GM21723 (cell line): ENCODE results near the gene GOLGA8S.
"Not testable (repeated sequence)": the region's sequence is repeated elsewhere in the genome, so short reads cannot be mapped to it uniquely, and the experiment has no call there.

Experiments
- ATAC-seq: cut with Tn5 transposase; IDR thresholded peaks from one replicate; pipeline ENCODE4 v1.9.1; 2021; ENCODE audit warnings: mild to moderate bottlenecking, moderate library complexity; ENCODE audit not compliant: unreplicated experiment

The GOLGA8S gene

GRCh38 chr15:23354448-23354847, at the start of gene GOLGA8S:
TSS of gene GOLGA8S (plus strand) at chr15:23354748. CDS start at chr15:23354810, 62 bp downstream.
- ATAC-seq, result not testable (repeated sequence)

GRCh38 chr15:23304805-23305204, 49.7 kb upstream of the GOLGA8S start:
- ATAC-seq, result not testable (repeated sequence)

GRCh38 chr15:23305921-23306320, 48.6 kb upstream of the GOLGA8S start:
- not testable (repeated sequence) for ATAC-seq

- ATAC-seq, result not testable (repeated sequence)
Measured at GRCh38 chr15:23311233-23311632, 43.3 kb upstream of the GOLGA8S start.

GRCh38 chr15:23334096-23334495, 20.5 kb upstream of the GOLGA8S start, which contains the start of gene GOLGA6L26:
TSS of gene GOLGA6L26 (minus strand) at chr15:23334196. CDS start at chr15:23334135, 61 bp downstream.
- ATAC-seq, result not testable (repeated sequence)

DNA sequence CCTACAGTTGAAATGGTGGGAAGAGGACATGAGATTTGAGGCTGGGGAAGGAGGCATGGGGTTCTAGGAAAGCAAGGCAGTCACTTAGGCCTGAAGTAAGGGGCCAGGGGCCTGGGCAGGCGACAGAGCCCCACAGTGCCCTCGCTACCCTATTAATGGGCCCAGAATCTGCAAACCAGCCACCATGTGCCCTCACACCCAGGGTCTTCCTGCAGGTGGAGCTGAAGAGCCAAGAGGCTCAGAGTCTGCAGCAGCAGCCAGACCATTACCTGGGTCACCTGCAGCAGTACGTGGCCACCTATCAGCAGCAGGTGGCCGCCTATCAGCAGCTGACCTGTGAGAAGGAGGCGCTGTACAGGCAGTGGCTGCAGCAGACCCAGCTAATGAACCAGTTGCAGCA, 8.1 kb downstream of the GOLGA8S start:
- not testable (repeated sequence) for ATAC-seq

GRCh38 chr15:23364261-23364660, 9.7 kb downstream of the GOLGA8S start:
- ATAC-seq, result not testable (repeated sequence)

GRCh38 chr15:23370578-23370977, 16.0 kb downstream of the GOLGA8S start:
- ATAC-seq, result no peak

DNA sequence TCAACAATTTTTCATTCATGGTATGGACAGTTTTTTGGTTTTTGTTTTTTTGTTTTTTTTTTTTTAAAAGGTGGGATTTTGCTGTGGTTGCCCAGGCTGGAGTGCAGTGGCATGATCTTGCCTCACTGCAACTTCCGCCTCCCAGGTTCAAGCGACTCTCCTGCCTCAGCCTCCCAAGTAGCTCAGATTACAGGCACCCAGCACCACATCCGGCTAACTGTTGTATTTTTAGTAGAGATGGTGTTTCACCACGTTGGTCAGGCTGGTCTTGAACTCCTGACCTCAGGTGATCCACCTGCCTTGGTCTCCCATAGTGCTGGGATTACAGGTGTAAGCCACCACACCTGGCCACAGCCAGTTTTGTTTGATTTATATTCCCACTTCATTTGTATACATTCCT, 16.6 kb downstream of the GOLGA8S start:
- ATAC-seq, result not testable (repeated sequence)

- not testable (repeated sequence) for ATAC-seq
Measured at GRCh38 chr15:23371868-23372267, 17.3 kb downstream of the GOLGA8S start.

GRCh38 chr15:23372284-23372683, 17.7 kb downstream of the GOLGA8S start:
- no peak for ATAC-seq

- ATAC-seq, result not testable (repeated sequence)
Measured at GRCh38 chr15:23372891-23373600, 18.5 kb downstream of the GOLGA8S start.

GRCh38 chr15:23374226-23374625, 19.7 kb downstream of the GOLGA8S start:
- not testable (repeated sequence) for ATAC-seq

GRCh38 chr15:23378946-23379345, 24.4 kb downstream of the GOLGA8S start:
- ATAC-seq, result not testable (repeated sequence)

- ATAC-seq, result not testable (repeated sequence)
Measured at GRCh38 chr15:23380700-23381099, 26.2 kb downstream of the GOLGA8S start.

DNA sequence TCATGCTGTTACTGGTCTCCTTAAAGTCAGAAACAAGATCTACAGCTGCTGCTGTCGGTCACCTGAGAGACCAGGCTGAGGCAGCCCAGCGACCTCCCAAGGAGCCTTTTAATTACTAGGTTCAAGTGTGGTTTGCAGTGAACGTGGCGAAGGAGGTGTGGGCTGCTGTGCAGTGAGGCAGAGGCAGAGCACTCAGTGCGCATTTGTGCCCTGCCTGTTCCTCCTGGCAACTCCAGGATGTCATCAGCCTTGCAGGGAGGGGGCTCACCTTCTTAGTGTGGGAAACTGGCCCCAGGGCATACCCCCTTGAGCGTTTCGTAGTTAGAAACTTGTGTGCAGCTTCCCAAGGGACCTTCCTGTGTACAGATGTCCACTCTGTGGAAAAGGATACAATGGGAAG, 26.6 kb downstream of the GOLGA8S start:
- ATAC-seq, result not testable (repeated sequence)

DNA sequence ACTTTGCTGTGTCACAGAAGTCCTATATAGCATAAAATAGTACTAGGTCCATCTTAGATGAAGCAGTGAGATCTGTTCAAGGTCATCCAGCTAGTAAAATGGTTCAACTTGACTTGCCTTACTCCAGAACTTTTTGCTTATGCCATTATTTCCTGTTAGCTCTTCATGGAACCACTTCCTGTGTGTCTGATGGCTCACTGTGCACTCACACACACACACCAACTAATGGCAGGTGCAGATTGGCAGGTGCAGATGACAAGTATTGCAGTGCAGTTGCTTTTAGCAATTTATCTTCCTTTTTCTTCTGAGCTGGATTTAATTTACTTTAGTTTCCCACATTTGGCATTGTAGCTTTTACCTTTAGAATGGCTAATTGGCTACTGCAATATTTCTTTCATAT, 29.8 kb downstream of the GOLGA8S start:
- no peak for ATAC-seq

DNA sequence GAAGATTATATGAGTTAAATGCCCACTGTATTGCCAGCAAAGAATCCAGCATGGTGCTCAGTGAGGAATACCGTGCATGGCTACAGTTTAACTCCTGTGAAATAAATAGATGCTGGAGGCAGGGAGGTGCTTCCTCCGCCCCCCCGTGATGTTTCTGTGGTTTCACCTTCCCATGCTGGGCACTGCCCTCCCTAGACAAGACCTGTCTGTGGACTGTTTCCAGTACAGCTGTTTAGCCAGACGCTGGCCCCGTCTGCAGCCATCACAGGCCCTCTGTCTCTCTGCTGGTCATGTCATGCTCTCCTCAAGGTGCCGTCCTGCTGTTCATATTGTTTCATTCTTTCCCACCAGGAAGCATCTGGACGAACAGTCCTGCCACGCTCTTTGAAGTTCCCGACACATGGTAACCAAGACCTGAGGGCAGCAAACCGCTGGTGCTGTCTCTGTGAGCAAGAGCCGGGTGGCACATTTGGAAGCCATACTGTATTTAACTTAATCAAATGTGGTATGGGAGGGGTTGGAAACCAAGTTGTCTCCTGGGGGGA, 31.4 kb downstream of the GOLGA8S start:
- no peak for ATAC-seq

DNA sequence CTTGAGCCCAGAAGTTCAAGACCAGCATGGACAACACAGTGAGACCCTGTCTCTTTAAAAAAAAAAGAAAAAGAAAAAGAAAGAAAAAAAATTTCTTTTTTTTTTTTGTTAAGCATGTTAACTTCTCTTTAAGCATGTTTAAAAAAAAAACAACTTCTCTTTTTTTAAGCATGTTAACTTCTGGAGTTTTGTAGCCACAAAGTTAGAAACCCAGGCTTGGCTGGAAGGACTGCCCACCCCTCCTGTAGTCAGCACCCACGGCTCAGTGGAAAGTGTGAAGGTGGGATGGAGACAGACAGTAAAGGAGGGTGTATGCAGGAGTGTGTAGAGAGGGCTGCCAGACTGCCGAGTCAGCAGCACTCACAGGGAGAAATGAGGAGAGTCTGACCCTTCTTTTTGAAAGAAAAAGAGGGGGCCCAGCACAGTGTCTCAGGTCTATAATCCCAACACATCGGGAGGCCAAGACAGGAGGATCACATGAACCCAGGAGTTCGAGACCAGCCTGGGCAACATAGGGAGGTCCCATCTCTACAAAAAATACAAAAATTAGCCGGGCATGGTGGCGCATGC, 33.2 kb downstream of the GOLGA8S start:
- ATAC-seq, result no peak

DNA sequence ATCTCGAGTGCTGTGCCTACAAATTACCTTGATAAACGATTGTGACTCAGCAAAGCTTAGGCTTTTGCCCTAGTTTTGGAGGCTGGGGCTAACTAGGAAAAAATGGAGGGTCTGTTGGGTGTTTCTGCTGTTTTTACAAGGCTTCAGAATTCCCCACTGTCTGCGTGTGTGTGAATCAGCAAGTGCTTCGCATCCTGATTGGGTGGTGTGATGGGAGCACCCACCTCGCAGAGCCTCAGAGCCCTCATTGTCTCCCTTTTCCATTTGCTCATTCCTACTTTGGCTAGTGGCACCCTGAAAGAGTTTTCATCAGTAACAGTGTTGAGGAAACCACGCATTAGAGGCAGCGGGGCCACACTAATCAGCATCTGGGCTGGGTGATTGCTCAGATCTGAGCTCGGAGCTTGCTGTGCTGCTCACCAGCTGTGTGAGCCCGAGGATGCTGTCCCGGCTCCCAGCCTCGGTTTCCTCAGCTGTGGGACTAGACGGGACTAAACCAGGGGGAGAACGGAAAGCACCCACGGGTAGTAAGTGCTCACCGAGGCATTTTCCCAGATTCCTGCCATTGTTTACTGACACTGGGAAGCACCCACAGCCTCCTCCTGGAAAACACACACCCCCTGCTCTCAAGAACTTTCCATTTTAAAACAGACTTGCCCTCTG, 40.6 kb downstream of the GOLGA8S start:
- no peak for ATAC-seq

DNA sequence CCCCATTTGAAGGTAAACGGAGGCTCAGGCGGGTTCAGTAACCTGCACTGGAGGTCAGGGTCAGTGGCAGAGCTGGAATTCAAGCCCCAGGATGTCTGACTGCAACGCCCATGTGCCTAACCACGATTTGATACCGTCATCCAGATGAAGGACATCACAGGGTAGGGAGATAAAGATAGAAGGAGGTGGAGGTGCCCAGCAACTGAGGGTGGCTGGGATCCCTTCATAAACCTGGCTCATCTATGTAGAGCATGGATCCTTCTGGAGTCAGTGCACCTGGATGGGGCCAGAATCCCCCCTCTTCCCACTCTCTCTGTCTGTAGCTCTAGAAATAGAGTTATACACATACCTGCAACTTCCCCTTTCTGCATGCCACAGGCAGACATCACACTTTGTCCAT, 41.3 kb downstream of the GOLGA8S start:
- no peak for ATAC-seq
